HG03442 (cell line): Measurements from ENCODE around the gene KRT7.

Source experiments
- ATAC-seq: cut with Tn5 transposase; IDR thresholded peaks from one replicate; pipeline ENCODE4 v1.9.1; 2021; ENCODE audit warnings: mild to moderate bottlenecking, moderate library complexity; ENCODE audit not compliant: unreplicated experiment

Gene KRT7

DNA sequence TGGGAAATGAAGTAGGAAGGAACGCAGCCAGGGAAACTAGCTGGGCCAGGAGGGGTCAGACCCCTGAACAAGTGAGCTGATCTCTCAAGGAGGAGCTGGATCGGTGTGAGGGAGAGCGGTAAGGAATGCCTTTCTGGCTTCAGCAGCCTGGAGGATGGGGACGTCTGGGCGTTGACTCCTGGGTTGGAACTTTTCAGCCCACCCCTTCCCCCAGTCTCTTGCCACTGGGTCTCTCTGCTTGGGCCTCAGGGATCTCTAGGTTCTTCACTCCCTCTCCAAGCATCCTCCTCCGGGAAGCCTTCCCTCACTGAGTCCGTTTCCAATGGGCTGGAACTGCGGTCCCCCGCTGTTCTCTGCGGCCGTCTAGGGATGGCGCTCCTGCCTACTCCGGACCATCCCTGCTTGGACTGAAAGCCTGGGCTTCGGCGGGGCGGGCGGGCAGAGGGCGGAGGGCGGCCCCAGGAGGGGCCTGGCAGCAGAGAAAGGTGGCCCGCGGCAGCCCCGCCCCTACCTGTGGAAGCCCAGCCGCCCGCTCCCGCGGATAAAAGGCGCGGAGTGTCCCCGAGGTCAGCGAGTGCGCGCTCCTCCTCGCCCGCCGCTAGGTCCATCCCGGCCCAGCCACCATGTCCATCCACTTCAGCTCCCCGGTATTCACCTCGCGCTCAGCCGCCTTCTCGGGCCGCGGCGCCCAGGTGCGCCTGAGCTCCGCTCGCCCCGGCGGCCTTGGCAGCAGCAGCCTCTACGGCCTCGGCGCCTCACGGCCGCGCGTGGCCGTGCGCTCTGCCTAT, at the start of gene KRT7:
Gene KRT7, plus strand, starts transcription at position 570 of the 788 bp plus-strand sequence. Its CDS starts 54 bp downstream, at position 624.
- ATAC-seq = no peak

DNA sequence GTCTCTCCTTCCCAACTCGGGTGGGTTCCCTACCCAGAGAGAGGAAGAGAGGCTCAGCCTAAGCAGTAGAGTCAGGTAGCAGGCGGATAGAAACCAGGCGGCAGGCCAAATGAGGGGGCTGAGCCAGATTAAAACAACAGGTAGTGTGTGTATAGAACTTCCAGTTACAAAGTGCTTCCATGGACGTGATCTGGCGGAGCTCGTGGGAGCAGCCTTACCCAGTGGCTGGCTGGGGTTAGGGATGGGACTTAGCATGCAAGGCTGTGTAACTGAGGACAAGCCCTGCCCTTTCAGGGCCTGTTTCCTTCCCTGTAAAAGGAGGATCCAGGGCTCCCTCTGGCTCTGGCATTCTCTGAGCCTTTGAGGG, 49.5 kb upstream of the KRT7 start:
- ATAC-seq = no peak

DNA sequence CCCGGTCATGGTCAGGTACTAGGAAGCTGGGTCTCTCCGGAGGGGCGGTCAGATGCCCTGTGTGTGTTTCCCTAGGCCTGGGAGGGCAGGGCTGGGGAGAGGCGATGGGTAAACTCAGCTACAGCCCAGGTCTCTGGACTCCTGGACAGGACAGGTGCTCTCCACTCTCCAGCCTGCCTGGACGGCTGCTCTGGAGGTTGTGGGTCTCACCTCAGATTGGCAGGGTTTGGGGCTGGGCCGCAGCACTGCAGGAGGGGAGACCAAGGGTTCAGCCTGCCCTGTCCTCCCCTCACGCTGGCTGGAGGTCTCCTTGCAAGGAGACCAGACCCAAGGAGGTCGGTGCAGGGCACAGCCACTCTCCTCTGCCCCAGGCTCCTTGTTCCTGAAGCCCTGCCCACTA, 49.1 kb upstream of the KRT7 start:
- no peak for ATAC-seq

DNA sequence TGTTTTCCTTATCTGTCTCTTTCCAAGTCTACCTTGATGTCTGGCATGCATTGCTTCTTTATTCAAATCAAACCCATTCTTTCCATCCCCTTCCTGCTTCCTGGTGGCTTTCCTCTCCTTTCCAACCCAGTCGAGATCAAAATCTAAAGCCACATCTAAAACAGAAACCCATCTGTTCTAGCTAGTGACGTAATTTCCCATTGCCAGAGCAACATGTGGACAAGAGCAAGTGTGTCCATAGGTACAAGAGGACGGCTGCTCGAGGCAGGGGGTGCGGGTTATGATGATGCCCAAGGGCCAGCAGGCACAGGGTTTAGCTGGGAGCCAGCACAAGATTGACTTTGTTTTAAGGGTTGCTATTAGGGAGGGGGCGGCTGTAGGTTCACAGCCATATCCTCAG, 48.2 kb upstream of the KRT7 start:
- no peak for ATAC-seq

DNA sequence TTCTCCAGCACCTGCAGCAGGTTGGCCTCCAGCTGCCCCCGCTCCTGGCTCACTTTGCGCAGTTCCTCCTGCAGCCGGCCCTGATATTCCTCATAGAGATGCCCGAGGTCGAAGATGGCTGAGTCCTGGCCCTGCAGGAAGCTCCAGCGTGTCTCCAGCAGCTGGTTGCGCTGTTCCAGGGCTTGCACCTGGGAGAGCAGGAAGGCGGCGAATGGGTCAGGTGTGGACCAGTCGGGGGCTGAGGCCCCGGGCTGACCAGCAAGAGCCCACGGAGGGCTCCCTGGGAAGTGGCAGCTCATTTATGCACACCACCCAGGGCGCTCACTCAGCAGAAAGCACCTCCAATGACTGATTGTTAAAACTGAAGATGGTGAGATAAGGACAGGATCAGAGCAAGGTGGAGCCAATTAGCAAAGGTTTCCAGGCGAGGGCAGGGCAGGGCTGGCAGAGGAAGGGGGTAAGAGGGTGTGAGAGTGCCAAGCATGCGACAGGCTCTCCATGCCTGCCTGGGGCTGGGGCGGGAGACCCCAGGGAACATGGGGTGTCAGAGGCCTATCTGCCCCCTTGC, 47.6 kb upstream of the KRT7 start:
- ATAC-seq = no peak

DNA sequence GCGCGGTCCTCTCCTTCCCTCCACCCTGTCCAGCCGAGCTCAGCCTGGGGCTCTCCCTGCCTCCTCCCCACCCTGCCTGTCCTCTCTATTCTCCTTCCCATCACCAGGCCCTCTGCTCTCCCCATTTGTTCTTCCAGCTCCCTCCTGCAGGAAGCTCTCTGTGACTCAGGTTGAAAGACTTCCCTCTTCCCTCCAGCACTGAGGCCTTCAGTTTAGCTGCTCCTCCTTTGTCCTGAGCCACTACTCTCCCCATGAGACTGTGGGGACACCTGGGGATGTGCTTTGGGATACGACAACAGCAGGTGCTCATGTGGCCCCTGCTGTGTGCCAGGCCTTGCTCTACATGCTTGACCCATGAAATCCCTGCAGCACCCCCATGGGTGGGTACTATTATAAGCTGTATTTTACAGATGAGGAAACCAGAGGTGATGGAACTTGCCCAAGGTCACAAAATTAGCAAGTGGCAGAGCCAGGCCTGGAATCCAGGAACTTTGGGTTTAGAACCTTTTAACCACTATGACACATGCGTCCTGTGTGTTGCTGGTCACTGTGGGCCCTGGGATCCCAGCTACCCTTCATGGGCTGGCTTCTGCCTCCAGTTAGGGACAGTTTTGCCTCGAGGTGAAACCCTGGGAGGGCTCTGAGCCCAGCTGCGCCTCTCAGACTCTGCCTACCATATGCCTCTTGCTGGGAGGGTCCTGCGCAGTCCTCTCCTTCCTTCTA, 46.8 kb upstream of the KRT7 start:
- ATAC-seq = no peak

DNA sequence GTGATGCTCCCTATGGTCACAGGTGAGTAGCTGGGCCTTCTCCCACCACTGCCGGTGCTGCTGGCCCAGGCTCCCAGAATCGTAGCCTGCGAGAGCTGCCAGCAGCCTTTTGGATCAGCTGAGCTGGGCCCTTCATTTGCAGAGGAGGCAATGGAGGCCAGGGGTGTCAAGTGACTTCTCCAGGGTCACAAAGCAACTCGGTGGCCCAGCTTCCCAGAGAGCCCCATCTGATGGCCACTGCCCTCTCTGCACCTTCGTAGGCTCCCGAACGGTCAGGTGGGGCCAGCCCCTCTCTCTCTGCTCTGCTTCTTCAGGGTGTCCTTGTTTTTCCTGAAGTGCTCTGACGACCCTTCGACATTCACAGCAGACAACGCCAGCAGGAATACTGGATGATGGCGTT, 45.8 kb upstream of the KRT7 start:
- ATAC-seq = no peak

DNA sequence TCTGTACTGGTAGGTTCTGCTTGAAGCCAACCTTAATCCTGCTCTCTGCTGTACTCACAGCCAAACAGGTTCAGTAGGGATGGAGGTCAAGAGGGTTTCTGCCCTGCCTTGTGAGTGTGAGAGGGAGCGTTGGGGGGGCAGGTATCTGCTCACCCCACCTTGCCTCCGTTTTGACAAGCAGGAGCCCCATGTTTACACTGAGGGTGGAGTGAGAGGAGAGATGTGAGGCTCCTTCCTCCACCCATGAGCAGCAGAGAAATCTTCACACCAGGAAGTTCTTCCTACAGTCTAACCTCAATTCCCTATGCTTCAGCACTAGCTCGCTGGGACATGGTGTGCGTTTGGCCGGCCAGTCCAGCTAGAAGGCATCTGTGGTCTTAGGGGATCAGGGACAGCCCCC, 45.4 kb upstream of the KRT7 start:
- ATAC-seq = no peak

DNA sequence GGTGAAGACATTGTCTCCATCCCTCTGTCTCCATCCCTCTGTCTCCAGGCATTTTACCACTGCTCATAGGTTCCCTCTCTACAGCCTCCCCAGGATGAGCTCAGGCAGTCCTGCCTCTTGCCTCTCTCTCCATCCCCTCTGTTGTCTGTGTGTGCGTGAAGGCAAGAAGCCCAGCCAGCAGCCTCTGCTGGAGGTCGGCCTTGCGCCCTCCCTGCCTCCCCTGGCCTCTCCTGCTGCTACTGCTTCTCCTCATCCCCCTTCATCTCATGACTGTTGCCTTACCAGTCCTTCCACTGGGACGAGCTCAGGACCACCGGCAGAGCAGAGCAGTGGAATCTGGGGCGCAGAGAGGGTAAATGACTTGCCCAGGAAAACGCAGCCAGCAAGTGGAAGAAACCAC, 44.4 kb upstream of the KRT7 start:
- ATAC-seq = no peak

DNA sequence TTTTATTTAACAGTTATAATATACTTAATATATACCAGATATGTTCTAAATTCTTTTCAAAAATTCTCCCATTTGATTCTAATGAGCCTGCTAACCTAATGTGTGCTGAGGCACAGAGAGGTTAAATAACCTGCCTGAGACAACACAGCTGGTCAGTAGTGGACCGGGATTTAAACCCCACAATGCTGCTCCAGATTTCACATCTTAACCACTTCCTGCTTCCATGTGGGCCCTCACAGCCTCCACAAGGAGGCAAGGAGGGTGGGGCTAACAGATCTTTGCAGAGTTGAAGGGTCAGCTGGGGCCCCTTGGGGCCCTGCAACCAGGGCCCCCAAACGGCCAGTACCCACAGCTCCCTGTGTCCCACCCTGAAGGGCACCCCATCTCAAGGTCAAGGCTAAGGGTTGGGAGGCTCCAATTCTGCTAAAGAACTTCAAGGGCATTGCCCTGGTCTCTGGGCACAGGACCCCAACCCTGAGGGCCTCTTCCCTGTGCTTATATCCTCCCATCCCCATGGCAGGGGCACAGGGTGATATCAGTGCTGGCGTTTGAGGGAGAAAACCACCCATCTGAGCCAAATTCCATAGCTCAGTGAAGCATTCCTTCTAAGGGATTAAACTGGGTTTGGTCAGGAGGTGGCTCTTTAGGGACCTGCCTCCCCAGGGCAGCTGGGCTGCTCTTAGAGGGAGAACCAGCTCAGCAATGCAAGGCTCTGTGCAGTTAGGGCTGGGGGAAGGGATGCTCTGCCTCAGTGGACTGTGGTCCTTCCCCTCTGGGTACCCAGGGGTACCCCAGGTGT, 43.5 kb upstream of the KRT7 start:
- ATAC-seq = no peak

DNA sequence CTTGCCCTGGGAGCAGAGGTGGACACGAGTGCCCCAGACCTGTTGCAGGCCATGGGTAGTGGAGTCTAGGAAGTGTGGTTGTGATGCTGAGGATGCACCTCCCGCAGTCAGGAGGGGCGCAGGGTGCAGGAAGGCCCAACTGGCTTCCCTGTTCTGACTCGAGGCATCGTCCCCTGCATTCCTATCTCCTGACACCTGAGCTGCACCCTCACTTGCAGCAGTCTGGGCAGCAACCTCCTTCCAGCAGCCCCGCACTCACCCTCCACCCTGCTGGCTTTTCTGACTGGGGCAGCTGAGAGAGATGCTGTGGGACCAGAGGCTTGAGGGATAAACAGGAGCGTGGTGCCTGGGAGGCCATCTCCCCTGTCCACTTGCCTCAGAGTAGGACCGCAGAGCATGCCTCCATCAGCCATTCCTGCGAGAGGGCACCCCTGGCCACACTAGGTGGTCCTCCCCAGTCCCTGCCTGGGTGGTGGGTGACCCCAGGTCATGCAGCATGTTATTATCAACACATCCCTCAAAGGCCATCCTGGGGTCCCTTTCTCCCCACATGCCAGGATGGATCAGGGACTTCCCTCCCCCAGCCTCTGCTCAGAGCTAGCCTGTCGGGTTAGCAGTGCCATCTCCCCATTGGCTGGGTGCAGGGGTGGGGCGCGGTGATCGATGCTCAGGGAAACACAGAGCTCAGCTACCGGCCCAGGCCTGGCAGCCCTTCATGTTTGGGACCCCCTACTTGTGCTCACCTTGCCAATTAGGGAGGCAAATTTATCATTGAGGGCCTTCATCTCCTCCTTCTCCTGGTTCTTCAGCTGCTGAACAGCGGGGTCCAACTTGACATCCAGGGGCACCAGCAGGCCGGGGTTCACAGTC, 41.9 kb upstream of the KRT7 start:
- no peak for ATAC-seq

DNA sequence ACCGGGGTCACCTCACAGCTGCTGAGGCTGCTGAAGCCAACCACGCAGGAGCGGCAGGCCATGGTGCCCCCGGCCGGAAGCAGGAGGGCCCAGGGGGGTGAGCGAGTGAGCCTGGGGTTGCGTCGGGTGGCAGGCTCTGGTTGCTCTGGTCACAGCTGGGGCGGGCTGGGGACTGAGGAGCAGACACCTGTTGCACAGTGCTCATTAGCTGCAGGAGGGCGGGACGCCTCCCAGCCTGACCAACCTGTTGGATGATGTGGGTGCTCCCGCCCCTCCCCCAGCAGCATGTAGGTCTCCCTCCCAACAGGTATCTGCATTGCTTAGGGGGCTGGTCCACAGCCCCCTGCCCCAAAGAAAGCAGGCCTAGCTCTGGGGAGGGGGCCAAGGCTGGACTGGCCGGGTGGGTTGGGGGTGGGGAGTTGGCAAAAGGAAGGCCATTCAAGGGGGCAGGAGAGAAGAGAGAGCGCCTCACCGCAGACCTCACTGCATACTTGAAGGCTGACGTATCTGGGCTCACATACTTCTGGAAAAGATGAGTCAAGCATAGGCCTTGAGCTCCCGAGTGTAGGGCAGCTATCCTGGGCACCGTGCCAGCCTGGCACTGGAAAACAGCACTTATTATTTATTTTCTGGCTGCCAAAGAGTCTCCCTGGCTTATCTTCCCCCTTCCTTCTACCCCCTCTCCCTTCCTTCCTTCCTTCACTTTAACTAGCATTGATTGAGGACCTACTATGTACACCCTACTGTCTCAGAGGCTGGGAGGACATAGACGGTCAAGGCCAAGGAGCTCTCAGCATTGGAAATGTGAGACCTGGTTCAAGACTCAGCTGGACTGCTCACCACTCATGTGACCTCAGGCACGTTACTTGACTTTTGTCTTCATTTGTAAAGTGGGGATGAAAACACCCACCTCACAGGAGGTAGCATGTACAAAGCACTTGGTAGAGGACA, 40.9 kb upstream of the KRT7 start, which contains the start of gene KRT80:
Gene KRT80, minus strand, starts transcription at position 174 of the 951 bp plus-strand sequence. Its CDS starts 112 bp downstream, at position 62.
- no peak for ATAC-seq

DNA sequence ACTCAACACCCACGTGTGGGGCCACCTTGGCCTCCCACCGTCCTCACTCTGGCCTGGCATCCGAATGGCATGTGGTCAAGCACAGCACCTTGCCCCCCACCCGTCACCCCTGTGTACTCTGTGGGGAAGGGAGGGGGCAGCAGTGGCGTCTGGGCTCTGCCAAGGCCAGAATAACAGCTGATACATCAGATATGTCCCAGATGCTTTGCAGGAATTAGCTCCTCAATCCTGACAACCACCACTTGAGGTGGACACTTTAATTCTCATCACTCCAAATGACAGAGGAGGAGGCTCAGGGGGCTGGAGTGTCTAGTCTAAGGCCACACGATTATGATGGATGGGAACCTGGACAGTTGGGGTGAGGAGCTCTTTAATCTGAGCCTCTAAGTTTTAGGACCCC, 39.5 kb upstream of the KRT7 start:
- ATAC-seq = no peak

DNA sequence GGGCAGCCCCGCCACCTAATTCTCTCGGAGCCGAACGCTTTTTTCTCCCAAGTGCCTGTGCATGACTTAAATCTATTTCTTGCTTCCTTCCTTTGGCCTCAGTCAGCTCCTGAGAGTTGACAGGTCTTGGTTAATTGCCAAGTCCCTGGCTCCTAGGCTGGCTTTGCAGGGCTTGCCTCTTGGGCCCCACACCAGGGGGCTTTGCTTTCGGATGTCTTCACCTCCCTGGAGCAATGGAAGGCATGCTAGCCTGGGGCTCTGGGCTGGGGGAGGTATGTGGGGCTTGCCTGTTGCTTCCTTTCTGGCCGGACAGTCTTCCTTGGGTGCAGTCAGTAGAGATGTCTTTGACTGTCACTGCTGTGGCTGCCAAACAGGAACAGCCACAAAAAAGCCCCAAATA, 39.1 kb upstream of the KRT7 start:
- ATAC-seq = no peak

DNA sequence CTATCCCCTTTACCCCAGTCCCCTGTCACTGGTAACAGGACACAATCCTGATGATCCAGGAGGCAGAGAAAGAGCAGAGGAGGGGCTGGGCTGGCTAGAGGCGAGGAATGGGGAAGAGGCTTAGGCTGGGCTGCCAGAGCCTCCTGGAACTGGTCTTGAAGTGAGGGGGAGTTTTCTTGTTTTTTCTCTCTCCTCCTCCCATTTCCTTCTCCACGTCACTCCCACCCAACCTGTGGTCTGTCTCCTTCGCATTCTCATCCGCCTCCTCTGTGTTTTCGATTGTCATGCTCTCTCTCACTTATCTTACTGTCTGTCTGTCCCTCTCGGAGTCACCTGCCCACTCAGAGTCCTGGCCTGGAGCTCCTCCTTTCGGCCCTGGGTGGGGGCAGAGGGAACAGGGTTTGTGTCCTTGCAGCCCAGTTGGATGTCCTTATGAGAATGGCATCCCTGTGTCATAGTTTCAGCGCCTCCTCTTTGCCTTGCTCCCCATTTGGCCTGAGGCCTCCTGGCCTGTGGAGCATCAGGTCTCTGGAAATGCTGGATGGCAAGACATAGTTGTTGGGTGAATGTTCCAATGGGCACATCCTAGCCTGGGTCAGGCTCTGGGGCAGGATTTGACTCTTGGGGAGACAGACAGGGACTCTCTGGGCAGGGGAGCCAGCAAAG, 37.8 kb upstream of the KRT7 start:
- ATAC-seq = no peak

DNA sequence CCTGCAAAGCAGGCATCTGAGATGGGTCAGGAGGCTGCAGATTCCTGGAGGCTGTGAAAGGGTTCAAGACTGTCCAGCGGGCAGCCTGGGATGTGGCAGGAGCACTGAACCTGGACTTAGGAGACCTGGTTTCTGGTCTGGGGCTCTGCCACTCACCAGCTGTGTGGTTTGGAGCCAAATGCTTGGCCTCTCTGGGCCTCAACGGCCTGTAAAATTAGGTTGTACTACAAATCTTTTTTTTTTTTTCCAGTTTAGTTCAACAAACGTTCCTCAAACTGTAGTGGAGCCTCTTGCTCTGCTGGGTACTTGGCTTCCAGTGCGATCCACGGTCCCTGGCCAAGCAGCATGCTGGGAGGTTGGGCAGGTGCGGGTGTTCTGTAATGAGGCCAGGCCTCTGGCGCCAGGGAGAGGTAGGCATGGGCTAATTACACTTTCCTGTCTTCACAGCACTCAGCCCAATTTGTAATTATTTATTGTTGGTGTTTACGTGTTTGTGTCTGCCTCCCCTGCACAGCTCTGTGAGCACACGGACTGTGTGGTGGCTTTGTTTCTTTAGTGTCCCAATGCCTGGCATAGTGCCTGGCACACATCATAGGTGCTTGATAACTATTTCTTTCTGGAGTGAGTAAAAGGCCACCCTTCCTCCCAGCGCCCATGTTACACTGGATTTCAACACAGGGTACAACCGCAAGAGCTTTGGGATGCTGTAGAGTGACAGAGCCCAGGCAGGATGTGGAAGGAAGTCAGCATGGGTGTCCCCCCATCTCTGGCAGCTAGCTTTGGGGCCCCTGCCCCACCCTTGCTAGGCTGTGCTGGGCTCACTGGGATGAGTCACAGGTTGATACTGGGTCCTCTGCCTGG, 35.4 kb upstream of the KRT7 start:
- no peak for ATAC-seq

DNA sequence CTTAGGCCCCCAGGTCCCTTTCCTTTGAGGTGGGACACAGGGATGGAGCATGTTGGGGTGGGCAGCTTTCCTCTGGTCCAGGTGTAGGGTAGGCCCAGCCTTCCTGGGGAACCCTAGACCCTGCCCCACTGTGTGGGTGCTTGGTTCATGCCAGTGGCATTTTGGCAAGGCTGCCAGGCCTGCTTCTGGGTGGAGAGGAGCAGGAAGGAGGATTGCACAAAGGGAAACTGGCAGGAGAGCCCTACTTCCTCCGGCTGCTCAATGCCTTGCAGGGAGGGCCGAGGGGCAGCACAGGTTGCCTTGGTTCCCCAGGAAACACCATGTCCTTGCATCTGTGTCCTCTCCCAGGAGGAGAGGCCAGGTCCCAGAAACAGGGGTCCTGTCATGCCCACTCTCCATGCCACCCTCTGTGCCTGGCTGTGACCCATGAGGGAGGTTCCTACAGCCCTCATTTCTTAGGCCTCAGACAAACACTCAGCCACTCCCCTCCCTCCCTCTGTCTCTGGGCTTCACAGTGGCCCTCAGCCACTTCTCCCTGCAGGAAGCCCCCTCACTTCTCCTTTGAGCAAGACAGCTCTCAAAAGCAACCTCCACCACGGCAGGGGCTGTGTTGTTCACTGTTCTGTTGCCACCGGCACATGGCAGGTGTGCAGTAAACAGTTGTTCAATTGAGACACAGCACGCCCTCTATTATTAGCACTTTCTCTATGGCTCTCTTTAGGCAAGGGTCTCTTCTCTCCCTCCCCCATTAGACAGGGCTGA, 34.4 kb upstream of the KRT7 start:
- ATAC-seq = no peak
